ENCODE results near the gene HS6ST2. TPM values are rescaled to one million over a fixed set of nuclear protein-coding genes. Genes with fewer than 3 reads are reported as not detected.

HS6ST2 gene
- total RNA-seq, 1 donor: under 0.01 TPM

GRCh38 chrX:132810488-132810887 lies 147.9 kb downstream of the HS6ST2 start:
- no peak for DNase-seq (ENCODE audit: low read depth)
- no peak overlapping the region for H3K4me3 ChIP-seq (ENCODE audit: low read depth, low read length)
- no peak for TF ChIP-seq CTCF (IDR thresholded peaks at IDR 0.05; ENCODE audit: insufficient read depth, low read length)

GRCh38 chrX:132809581-132809980 lies 148.8 kb downstream of the HS6ST2 start:
- no peak for DNase-seq (ENCODE audit: low read depth)
- TF ChIP-seq CTCF (IDR thresholded peaks at IDR 0.05; ENCODE audit: insufficient read depth, low read length): no peak
- no peak overlapping the region for H3K4me3 ChIP-seq (ENCODE audit: low read depth, low read length)

- no peak for TF ChIP-seq CTCF (IDR thresholded peaks at IDR 0.05; ENCODE audit: insufficient read depth, low read length)
- DNase-seq (ENCODE audit: low read depth): no peak
Observed at GRCh38 chrX:132807411-132808030, 150.9 kb downstream of the HS6ST2 start.

GRCh38 chrX:132802033-132802432 lies 156.4 kb downstream of the HS6ST2 start:
- TF ChIP-seq CTCF (IDR thresholded peaks at IDR 0.05; ENCODE audit: insufficient read depth, low read length): no peak
- no peak overlapping the region for H3K4me3 ChIP-seq (ENCODE audit: low read depth, low read length)
- DNase-seq (ENCODE audit: low read depth): no peak

More at GRCh38 chrX:132807411-132808030, 150.9 kb downstream of the HS6ST2 start:
- H3K4me3 ChIP-seq (ENCODE audit: low read depth, low read length): no peak overlapping the region

GRCh38 chrX:132795181-132795580 lies 163.2 kb downstream of the HS6ST2 start:
- no peak for TF ChIP-seq CTCF (IDR thresholded peaks at IDR 0.05; ENCODE audit: insufficient read depth, low read length)
- H3K4me3 ChIP-seq (ENCODE audit: low read depth, low read length): no peak overlapping the region
- no peak for DNase-seq (ENCODE audit: low read depth)

- H3K4me3 ChIP-seq (ENCODE audit: low read depth, low read length): no peak overlapping the region
- no peak for TF ChIP-seq CTCF (IDR thresholded peaks at IDR 0.05; ENCODE audit: insufficient read depth, low read length)
Observed at GRCh38 chrX:132791714-132792113, 166.7 kb downstream of the HS6ST2 start.

GRCh38 chrX:132790329-132790728 lies 168.1 kb downstream of the HS6ST2 start:
- no peak for DNase-seq (ENCODE audit: low read depth)
- no peak for TF ChIP-seq CTCF (IDR thresholded peaks at IDR 0.05; ENCODE audit: insufficient read depth, low read length)
- no peak overlapping the region for H3K4me3 ChIP-seq (ENCODE audit: low read depth, low read length)

More at GRCh38 chrX:132791714-132792113, 166.7 kb downstream of the HS6ST2 start:
- no peak for DNase-seq (ENCODE audit: low read depth)

Measured in fibroblast of the aortic adventitia (primary cell).